HepG2 (cell line): ENCODE measurements around the gene IGF2BP1. TPM values are rescaled to one million over a fixed set of nuclear protein-coding genes. Genes with fewer than 3 reads are reported as not detected.

ENCODE experiments used
- BORCS8-MEF2B ChIP-seq: sonication (generic); formaldehyde crosslinking; IDR thresholded peaks from 2 replicates; pipeline ENCODE4 v1.8.0; 2022; ENCODE audit warnings: mild to moderate bottlenecking, missing genetic modification reagents
- GATAD2A ChIP-seq: IDR thresholded peaks from 2 replicates; pipeline ENCODE4 v1.6.1; 2016
- MED1 ChIP-seq: sonication (generic); formaldehyde crosslinking; IDR thresholded peaks from 2 replicates; pipeline ENCODE4 v1.4.0; 2020; ENCODE audit warnings: missing genetic modification reagents
- SMAD9 ChIP-seq: sonication (generic); formaldehyde crosslinking; IDR thresholded peaks from 2 replicates; pipeline ENCODE4 v1.5.1; 2020; ENCODE audit warnings: mild to moderate bottlenecking, missing genetic modification reagents
- TBX3 ChIP-seq: fragments of 450-650 bp; IDR thresholded peaks from 2 replicates; pipeline ENCODE4 v1.6.1; 2017; ENCODE audit warnings: antibody characterized with exemption, mild to moderate bottlenecking, inconsistent platforms, borderline replicate concordance
- TOPORS ChIP-seq: sonication (generic); formaldehyde crosslinking; IDR thresholded peaks from 2 replicates; pipeline ENCODE4 v1.8.0; 2023; ENCODE audit warnings: mild to moderate bottlenecking, missing genetic modification reagents
- ZKSCAN8 ChIP-seq: IDR thresholded peaks from 2 replicates; pipeline ENCODE4 v1.6.1; 2016; ENCODE audit warnings: borderline replicate concordance, missing genetic modification reagents, missing compliant biosample characterization
- ZNF567 ChIP-seq: sonication (generic); formaldehyde crosslinking; IDR thresholded peaks from 2 replicates; pipeline ENCODE4 v1.8.1; 2023; ENCODE audit warnings: mild to moderate bottlenecking, missing genetic modification reagents, borderline replicate concordance
- ZSCAN12 ChIP-seq: sonication (generic); formaldehyde crosslinking; IDR thresholded peaks from 2 replicates; pipeline ENCODE4 v1.9.0; 2021; ENCODE audit warnings: mild to moderate bottlenecking, missing genetic modification reagents
- polyA plus RNA-seq, 8 experiments: library from polyadenylated mRNA; depleted of rRNA in 3 of 8; stranded (reverse) in 7 of 8; unstranded in 1 of 8; fragments of >200 nt; fragmentation: Illumina TruSeq in 4 of 8; extraction: Trizol in 4 of 8; gene quantifications; 2 replicates each; pipeline versions ENCODE4 v1.2.1 to v1.2.3, GENCODE V29; 2011 to 2016; ENCODE audit warnings: low read depth in 4 of 8, missing spikeins in 1 of 8, mixed read lengths in 1 of 8; ENCODE audit not compliant: insufficient read depth in 1 of 8
- total RNA-seq, 5 experiments: library from RNA; depleted of rRNA; stranded (reverse); fragments of >200 nt; fragmentation: Illumina TruSeq; extraction: Trizol; gene quantifications; 2 replicates each; pipeline ENCODE4 v1.2.3, GENCODE V29; 2016; ENCODE audit warnings: low read depth in 1 of 5
- TF ChIP-seq, protein P1 (sequence below): IDR thresholded peaks from 2 replicates; pipeline ENCODE4 v1.6.1; 2018; ENCODE audit warnings: missing genetic modification reagents
- TF ChIP-seq, protein P2 (sequence below): sonication (generic); formaldehyde crosslinking; IDR thresholded peaks from 2 replicates; pipeline ENCODE4 v1.8.1; 2023; ENCODE audit warnings: missing genetic modification reagents, inconsistent platforms, borderline replicate concordance
- TF ChIP-seq, protein P3 (sequence below), 2 experiments: IDR thresholded peaks; 2 replicates each; pipeline ENCODE4 v1.6.1; 2011 to 2012; ENCODE audit warnings: low read length in 2 of 2, borderline replicate concordance in 1 of 2, low read depth in 1 of 2, mild to moderate bottlenecking in 1 of 2, moderate library complexity in 1 of 2
- TF ChIP-seq, protein P4 (sequence below): sonication (generic); formaldehyde crosslinking; IDR thresholded peaks from 2 replicates; pipeline ENCODE4 v1.8.0; 2022; ENCODE audit warnings: missing genetic modification reagents, mild to moderate bottlenecking, moderate library complexity, borderline replicate concordance
- TF ChIP-seq, protein P5 (sequence below): sonication (generic); formaldehyde crosslinking; conservative IDR thresholded peaks from 2 replicates; pipeline ENCODE4 v1.8.0; 2022; ENCODE audit warnings: low read depth, missing genetic modification reagents
- TF ChIP-seq, protein P6 (sequence below): sonication (generic); formaldehyde crosslinking; IDR thresholded peaks from 2 replicates; pipeline ENCODE4 v1.8.0; 2022; ENCODE audit warnings: mild to moderate bottlenecking, missing genetic modification reagents; ENCODE audit not compliant: insufficient replicate concordance

Gene IGF2BP1
- total and polyA plus RNA-seq, 2 of the 13 experiments (the other 11 are each of a cell fraction or from before 2014, with no cell fraction given) = 29.7 to 75.1 TPM

DNA sequence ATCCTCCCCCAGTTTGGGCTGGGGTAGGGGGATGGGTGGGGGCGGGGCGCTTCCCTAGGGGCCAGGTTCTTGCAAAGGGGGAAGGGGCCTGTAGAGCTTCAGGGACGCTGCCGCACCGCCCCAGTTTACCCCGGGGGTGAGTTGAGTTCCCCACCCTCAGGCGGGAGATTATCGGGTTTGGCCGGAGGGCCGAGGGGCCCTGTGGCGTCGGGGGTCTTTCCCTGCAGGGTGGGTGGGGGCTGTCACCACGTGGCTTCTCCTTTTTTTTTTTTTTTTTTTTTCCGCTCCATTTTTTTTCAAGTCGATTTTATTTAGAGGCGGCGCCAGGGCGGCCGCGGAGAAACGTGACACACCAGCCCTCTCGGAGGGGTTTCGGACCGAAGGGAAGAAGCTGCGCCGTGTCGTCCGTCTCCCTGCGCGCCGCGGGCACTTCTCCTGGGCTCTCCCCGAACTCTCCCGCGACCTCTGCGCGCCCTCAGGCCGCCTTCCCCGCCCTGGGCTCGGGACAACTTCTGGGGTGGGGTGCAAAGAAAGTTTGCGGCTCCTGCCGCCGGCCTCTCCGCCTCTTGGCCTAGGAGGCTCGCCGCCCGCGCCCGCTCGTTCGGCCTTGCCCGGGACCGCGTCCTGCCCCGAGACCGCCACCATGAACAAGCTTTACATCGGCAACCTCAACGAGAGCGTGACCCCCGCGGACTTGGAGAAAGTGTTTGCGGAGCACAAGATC is at the start of gene IGF2BP1 (continued):
- TF ChIP-seq, protein P1, sequence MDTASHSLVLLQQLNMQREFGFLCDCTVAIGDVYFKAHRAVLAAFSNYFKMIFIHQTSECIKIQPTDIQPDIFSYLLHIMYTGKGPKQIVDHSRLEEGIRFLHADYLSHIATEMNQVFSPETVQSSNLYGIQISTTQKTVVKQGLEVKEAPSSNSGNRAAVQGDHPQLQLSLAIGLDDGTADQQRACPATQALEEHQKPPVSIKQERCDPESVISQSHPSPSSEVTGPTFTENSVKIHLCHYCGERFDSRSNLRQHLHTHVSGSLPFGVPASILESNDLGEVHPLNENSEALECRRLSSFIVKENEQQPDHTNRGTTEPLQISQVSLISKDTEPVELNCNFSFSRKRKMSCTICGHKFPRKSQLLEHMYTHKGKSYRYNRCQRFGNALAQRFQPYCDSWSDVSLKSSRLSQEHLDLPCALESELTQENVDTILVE (CRISPR knock-in tag) = no peak
- no peak for TF ChIP-seq TBX3
- TF ChIP-seq TOPORS (CRISPR knock-in tag) = no peak
- TF ChIP-seq, protein P2, sequence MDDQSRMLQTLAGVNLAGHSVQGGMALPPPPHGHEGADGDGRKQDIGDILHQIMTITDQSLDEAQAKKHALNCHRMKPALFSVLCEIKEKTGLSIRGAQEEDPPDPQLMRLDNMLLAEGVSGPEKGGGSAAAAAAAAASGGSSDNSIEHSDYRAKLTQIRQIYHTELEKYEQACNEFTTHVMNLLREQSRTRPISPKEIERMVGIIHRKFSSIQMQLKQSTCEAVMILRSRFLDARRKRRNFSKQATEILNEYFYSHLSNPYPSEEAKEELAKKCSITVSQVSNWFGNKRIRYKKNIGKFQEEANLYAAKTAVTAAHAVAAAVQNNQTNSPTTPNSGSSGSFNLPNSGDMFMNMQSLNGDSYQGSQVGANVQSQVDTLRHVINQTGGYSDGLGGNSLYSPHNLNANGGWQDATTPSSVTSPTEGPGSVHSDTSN = 0 out of 2 replicates have a peak, but pooled peaks have one; percentile 13
- TF ChIP-seq ZKSCAN8 = no peak
- TF ChIP-seq, protein P3, sequence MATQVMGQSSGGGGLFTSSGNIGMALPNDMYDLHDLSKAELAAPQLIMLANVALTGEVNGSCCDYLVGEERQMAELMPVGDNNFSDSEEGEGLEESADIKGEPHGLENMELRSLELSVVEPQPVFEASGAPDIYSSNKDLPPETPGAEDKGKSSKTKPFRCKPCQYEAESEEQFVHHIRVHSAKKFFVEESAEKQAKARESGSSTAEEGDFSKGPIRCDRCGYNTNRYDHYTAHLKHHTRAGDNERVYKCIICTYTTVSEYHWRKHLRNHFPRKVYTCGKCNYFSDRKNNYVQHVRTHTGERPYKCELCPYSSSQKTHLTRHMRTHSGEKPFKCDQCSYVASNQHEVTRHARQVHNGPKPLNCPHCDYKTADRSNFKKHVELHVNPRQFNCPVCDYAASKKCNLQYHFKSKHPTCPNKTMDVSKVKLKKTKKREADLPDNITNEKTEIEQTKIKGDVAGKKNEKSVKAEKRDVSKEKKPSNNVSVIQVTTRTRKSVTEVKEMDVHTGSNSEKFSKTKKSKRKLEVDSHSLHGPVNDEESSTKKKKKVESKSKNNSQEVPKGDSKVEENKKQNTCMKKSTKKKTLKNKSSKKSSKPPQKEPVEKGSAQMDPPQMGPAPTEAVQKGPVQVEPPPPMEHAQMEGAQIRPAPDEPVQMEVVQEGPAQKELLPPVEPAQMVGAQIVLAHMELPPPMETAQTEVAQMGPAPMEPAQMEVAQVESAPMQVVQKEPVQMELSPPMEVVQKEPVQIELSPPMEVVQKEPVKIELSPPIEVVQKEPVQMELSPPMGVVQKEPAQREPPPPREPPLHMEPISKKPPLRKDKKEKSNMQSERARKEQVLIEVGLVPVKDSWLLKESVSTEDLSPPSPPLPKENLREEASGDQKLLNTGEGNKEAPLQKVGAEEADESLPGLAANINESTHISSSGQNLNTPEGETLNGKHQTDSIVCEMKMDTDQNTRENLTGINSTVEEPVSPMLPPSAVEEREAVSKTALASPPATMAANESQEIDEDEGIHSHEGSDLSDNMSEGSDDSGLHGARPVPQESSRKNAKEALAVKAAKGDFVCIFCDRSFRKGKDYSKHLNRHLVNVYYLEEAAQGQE (IDR thresholded peaks at IDR 0.05; ENCODE audit: borderline replicate concordance in 1 of 2, low read depth in 1 of 2, low read length in 2 of 2) = no peak
- TF ChIP-seq MED1 (CRISPR knock-in tag) = peak; percentile 48; the same call in 1 of the 2 replicates
- TF ChIP-seq ZNF567 (CRISPR knock-in tag) = no peak
- TF ChIP-seq, protein P4, sequence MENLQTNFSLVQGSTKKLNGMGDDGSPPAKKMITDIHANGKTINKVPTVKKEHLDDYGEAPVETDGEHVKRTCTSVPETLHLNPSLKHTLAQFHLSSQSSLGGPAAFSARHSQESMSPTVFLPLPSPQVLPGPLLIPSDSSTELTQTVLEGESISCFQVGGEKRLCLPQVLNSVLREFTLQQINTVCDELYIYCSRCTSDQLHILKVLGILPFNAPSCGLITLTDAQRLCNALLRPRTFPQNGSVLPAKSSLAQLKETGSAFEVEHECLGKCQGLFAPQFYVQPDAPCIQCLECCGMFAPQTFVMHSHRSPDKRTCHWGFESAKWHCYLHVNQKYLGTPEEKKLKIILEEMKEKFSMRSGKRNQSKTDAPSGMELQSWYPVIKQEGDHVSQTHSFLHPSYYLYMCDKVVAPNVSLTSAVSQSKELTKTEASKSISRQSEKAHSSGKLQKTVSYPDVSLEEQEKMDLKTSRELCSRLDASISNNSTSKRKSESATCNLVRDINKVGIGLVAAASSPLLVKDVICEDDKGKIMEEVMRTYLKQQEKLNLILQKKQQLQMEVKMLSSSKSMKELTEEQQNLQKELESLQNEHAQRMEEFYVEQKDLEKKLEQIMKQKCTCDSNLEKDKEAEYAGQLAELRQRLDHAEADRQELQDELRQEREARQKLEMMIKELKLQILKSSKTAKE (CRISPR knock-in tag) = no peak
- TF ChIP-seq, protein P5, sequence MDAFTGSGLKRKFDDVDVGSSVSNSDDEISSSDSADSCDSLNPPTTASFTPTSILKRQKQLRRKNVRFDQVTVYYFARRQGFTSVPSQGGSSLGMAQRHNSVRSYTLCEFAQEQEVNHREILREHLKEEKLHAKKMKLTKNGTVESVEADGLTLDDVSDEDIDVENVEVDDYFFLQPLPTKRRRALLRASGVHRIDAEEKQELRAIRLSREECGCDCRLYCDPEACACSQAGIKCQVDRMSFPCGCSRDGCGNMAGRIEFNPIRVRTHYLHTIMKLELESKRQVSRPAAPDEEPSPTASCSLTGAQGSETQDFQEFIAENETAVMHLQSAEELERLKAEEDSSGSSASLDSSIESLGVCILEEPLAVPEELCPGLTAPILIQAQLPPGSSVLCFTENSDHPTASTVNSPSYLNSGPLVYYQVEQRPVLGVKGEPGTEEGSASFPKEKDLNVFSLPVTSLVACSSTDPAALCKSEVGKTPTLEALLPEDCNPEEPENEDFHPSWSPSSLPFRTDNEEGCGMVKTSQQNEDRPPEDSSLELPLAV = no peak
- TF ChIP-seq, protein P6, sequence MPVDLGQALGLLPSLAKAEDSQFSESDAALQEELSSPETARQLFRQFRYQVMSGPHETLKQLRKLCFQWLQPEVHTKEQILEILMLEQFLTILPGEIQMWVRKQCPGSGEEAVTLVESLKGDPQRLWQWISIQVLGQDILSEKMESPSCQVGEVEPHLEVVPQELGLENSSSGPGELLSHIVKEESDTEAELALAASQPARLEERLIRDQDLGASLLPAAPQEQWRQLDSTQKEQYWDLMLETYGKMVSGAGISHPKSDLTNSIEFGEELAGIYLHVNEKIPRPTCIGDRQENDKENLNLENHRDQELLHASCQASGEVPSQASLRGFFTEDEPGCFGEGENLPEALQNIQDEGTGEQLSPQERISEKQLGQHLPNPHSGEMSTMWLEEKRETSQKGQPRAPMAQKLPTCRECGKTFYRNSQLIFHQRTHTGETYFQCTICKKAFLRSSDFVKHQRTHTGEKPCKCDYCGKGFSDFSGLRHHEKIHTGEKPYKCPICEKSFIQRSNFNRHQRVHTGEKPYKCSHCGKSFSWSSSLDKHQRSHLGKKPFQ (CRISPR knock-in tag) = no peak
- no peak for TF ChIP-seq ZSCAN12
- TF ChIP-seq GATAD2A = no peak
- TF ChIP-seq SMAD9 (CRISPR knock-in tag) = no peak
- TF ChIP-seq BORCS8-MEF2B (CRISPR knock-in tag) = no peak
